HG03095 (cell line): ENCODE results near the gene PCGF2.
"Not testable (repeated sequence)": the region's sequence is repeated elsewhere in the genome, so short reads cannot be mapped to it uniquely, and the experiment has no call there.

Experiments
- ATAC-seq: cut with Tn5 transposase; IDR thresholded peaks from one replicate; pipeline ENCODE4 v1.9.1; 2021; ENCODE audit warnings: moderate library complexity; ENCODE audit not compliant: unreplicated experiment

PCGF2 gene

GRCh38 chr17:38738007-38738662 lies 10.0 kb downstream of the PCGF2 start:
- ATAC-seq = no peak

- no peak for ATAC-seq
These were observed 12.8 kb downstream of the PCGF2 start for GRCh38 chr17:38735161-38735997.

- no peak for ATAC-seq
These were observed 13.9 kb downstream of the PCGF2 start for GRCh38 chr17:38733982-38734973.

- no peak for ATAC-seq
These were observed 14.7 kb downstream of the PCGF2 start for GRCh38 chr17:38733282-38733981.

- ATAC-seq = no peak
These were observed 15.5 kb downstream of the PCGF2 start for GRCh38 chr17:38732376-38733281.

GRCh38 chr17:38731526-38732294 lies 16.4 kb downstream of the PCGF2 start:
- ATAC-seq = no peak

- ATAC-seq = no peak
These were observed 17.4 kb downstream of the PCGF2 start for GRCh38 chr17:38730526-38731379.

GRCh38 chr17:38729886-38730525 lies 18.1 kb downstream of the PCGF2 start, which contains the start of gene CISD3:
CISD3 (plus strand) TSS chr17:38730341; CDS start chr17:38730359, 18 bp downstream.
- peak; percentile 71 for ATAC-seq

- ATAC-seq = no peak
These were observed 18.7 kb downstream of the PCGF2 start for GRCh38 chr17:38729368-38729885.

- ATAC-seq = no peak
These were observed 19.8 kb downstream of the PCGF2 start for GRCh38 chr17:38728290-38728831.

- ATAC-seq = no peak
These were observed 20.4 kb downstream of the PCGF2 start for GRCh38 chr17:38727736-38728135.

- not testable (repeated sequence) for ATAC-seq
These were observed 22.0 kb downstream of the PCGF2 start for GRCh38 chr17:38726145-38726544.

- ATAC-seq = no peak
These were observed 23.1 kb downstream of the PCGF2 start for GRCh38 chr17:38725066-38725465.

- ATAC-seq = no peak
These were observed 23.7 kb downstream of the PCGF2 start for GRCh38 chr17:38724337-38724988.

- no peak for ATAC-seq
These were observed 26.3 kb downstream of the PCGF2 start for GRCh38 chr17:38721802-38722201.

- no peak for ATAC-seq
These were observed 27.2 kb downstream of the PCGF2 start for GRCh38 chr17:38720941-38721340.
